GM12878 (cell line): Measurements from ENCODE around the gene ZBTB16. TPM values are rescaled to one million over a fixed set of nuclear protein-coding genes. Genes with fewer than 3 reads are reported as not detected.

Experiments
- ATAC-seq: fragments of 200-7000 bp; cut with Tn5 transposase; 3 replicates; pipeline ENCODE4 v1.9.1; 2020; ENCODE audit warnings: mild to moderate bottlenecking, moderate library complexity
- BruUV-seq: library from RNA; stranded (reverse); fragments of 400-500 nt; replicated peaks from 2 replicates; lab custom pipeline; 2021; lab: Mats Ljungman, UMichigan
- CTCF ChIA-PET: fragments of 300-600 bp; sonication (Branson Sonifier 250); formaldehyde crosslinking; extraction: SDS; loops from one replicate; lab custom pipeline; 2021; ENCODE audit warnings: inconsistent platforms; lab: Yijun Ruan, JAX
- POLR2A ChIA-PET: fragments of 350-600 bp; formaldehyde crosslinking; extraction: SDS; loops from one replicate; lab custom pipeline; 2021; ENCODE audit warnings: inconsistent platforms; lab: Charles Lee
- RAD21 ChIA-PET: fragments of 300-600 bp; sonication (Branson Sonifier 250); formaldehyde crosslinking; loops from one replicate; lab custom pipeline; 2023; ENCODE audit warnings: antibody characterized with exemption; ENCODE audit not compliant: unreplicated experiment; lab: Charles Lee
- SMC1A ChIA-PET: fragments of 300-600 bp; sonication (Branson Sonifier 250); formaldehyde crosslinking; loops from one replicate; lab custom pipeline; 2023; ENCODE audit not compliant: unreplicated experiment, uncharacterized antibody; lab: Charles Lee
- DNase-seq: peaks from one replicate; pipeline ENCODE4 v3.0.0-alpha.2; 2011; ENCODE audit warnings: low read depth, low spot score
- FAIRE-seq: peaks from 3 replicates; lab custom pipeline; 2011; peaks lifted over from hg19 to GRCh38; lab: Jason Lieb, UNC
- H2AFZ ChIP-seq: 2 replicates; pipeline ENCODE4 v1.6.0; 2011; ENCODE audit warnings: low read depth, low read length, control low read depth; ENCODE audit not compliant: control insufficient read depth
- H3K27ac ChIP-seq: 2 replicates; pipeline ENCODE4 v1.5.1; 2011; ENCODE audit warnings: control low read depth; ENCODE audit not compliant: control insufficient read depth, insufficient read depth
- H3K27me3 ChIP-seq, 2 experiments: replicated peaks in 1 of 2; 2 replicates each; pipeline versions ENCODE4 v1.6.0 to v1.6.1; 2011; ENCODE audit warnings: low read length in 1 of 2; ENCODE audit not compliant: control insufficient read depth in 2 of 2, insufficient read depth in 2 of 2
- H3K36me3 ChIP-seq, 2 experiments: 2 replicates each; pipeline ENCODE4 v1.5.1; 2011; ENCODE audit warnings: low read length in 1 of 2; ENCODE audit not compliant: control insufficient read depth in 2 of 2, insufficient read depth in 2 of 2
- H3K4me1 ChIP-seq: 2 replicates; pipeline ENCODE4 v1.6.1; 2011; ENCODE audit warnings: mild to moderate bottlenecking, low read length, moderate library complexity, mixed read lengths; ENCODE audit not compliant: control insufficient read depth, insufficient read depth
- H3K4me2 ChIP-seq: 2 replicates; pipeline ENCODE4 v1.6.0; 2011; ENCODE audit warnings: control low read depth; ENCODE audit not compliant: control insufficient read depth, insufficient read depth
- H3K4me3 ChIP-seq: fragments of 200-600 bp; sonication (generic); 2 replicates; pipeline ENCODE4 v1.5.1; 2016
- H3K79me2 ChIP-seq: 2 replicates; pipeline ENCODE4 v1.6.0; 2011; ENCODE audit warnings: low read length; ENCODE audit not compliant: control insufficient read depth, insufficient read depth
- H3K9ac ChIP-seq: 2 replicates; pipeline ENCODE4 v1.8.0; 2011; ENCODE audit warnings: low read length, control low read depth, mixed read lengths; ENCODE audit not compliant: control insufficient read depth, insufficient read depth
- H3K9me3 ChIP-seq: replicated peaks from 3 replicates; pipeline ENCODE4 v1.5.1; 2011; ENCODE audit warnings: mild to moderate bottlenecking, low read length; ENCODE audit not compliant: control insufficient read depth, insufficient read depth
- H4K20me1 ChIP-seq: 2 replicates; pipeline ENCODE4 v1.6.0; 2011; ENCODE audit not compliant: control insufficient read depth, insufficient read depth
- ASH2L ChIP-seq: fragments of 300-600, 200-600 bp; sonication (generic); IDR thresholded peaks from 2 replicates; pipeline ENCODE4 v1.6.1; 2017; ENCODE audit warnings: low read depth, mild to moderate bottlenecking, borderline replicate concordance
- BCL11A ChIP-seq: IDR thresholded peaks from 2 replicates; pipeline ENCODE4 v1.6.1; 2011; ENCODE audit warnings: low read depth, low read length
- CBX3 ChIP-seq: fragments of 200-600 bp; sonication (generic); IDR thresholded peaks from 2 replicates; pipeline ENCODE4 v1.6.1; 2016; ENCODE audit warnings: low read depth, borderline replicate concordance
- CREB1 ChIP-seq: IDR thresholded peaks from 2 replicates; pipeline ENCODE4 v1.6.1; 2012; ENCODE audit warnings: low read depth, mild to moderate bottlenecking, inconsistent platforms
- GATAD2B ChIP-seq: fragments of 450-650 bp; conservative IDR thresholded peaks from 2 replicates; pipeline ENCODE4 v1.6.1; 2017; ENCODE audit warnings: low read depth, mild to moderate bottlenecking, moderate library complexity
- IKZF2 ChIP-seq, 2 experiments: fragments of 450-650 bp; IDR thresholded peaks; 2 replicates each; pipeline ENCODE4 v1.6.1; 2017; ENCODE audit warnings: mild to moderate bottlenecking in 2 of 2, moderate library complexity in 2 of 2
- JUNB ChIP-seq: IDR thresholded peaks from 2 replicates; pipeline ENCODE4 v1.6.1; 2016; ENCODE audit warnings: antibody characterized with exemption, mild to moderate bottlenecking
- POLR2A ChIP-seq: IDR thresholded peaks from 2 replicates; pipeline ENCODE4 v1.6.1; 2011; ENCODE audit warnings: low read depth, mild to moderate bottlenecking, low read length
- REST ChIP-seq: IDR thresholded peaks from 2 replicates; pipeline ENCODE4 v1.6.1; 2012; ENCODE audit warnings: mild to moderate bottlenecking, low read depth, low read length
- SUZ12 ChIP-seq: fragments of 200-600 bp; sonication (generic); IDR thresholded peaks from one replicate; pipeline ENCODE4 v1.6.1; 2018; ENCODE audit warnings: antibody characterized with exemption, mild to moderate bottlenecking; ENCODE audit not compliant: unreplicated experiment
- TARDBP ChIP-seq: IDR thresholded peaks from 2 replicates; pipeline ENCODE4 v1.6.1; 2016; ENCODE audit warnings: borderline replicate concordance
- USF2 ChIP-seq: IDR thresholded peaks from 2 replicates; pipeline ENCODE4 v1.6.1; 2011; ENCODE audit warnings: low read depth, low read length, improper control_type of control experiment, borderline replicate concordance
- YY1 ChIP-seq: IDR thresholded peaks from 2 replicates; pipeline ENCODE4 v1.6.1; 2011; ENCODE audit warnings: low read depth, mild to moderate bottlenecking, low read length
- ZNF24 ChIP-seq: fragments of 450-650 bp; IDR thresholded peaks from 2 replicates; pipeline ENCODE4 v1.6.1; 2017; ENCODE audit warnings: antibody characterized with exemption, mild to moderate bottlenecking
- WGBS: methylation state at CpG from one replicate; pipeline ENCODE4 v1.1.6; 2016; ENCODE audit warnings: low lambda C conversion rate; ENCODE audit not compliant: insufficient replicate concordance, insufficient coverage; ENCODE audit errors: missing lambda C conversion rate; 5-methylcytosine and 5-hydroxymethylcytosine counted together
- in situ Hi-C: fragments of 300-500 bp; cut with MboI; formaldehyde crosslinking; loops from 9 replicates; pipeline ENCODE4 v1.14.3; 2018; ENCODE audit warnings: mixed read lengths
- intact Hi-C: fragments of 100-400 bp; cut with micrococcal nuclease; formaldehyde crosslinking; loops from one replicate; pipeline ENCODE4 v1.14.2; 2022; ENCODE audit not compliant: unreplicated experiment
- polyA plus RNA-seq, 11 experiments: library from polyadenylated mRNA; depleted of rRNA in 4 of 11; unstranded in 6 of 11; stranded (reverse) in 5 of 11; fragments of >200 nt; fragmentation: Nextera tagmentation in 4 of 11; fragmentation: Illumina TruSeq in 1 of 11; extraction: Ambion mirVana in 4 of 11; extraction: Trizol in 1 of 11; gene quantifications; 1 replicate in 1 of 11; 2 replicates in 10 of 11; pipeline versions ENCODE4 v1.2.1 to v1.2.3, GENCODE V29; 2011 to 2016; ENCODE audit warnings: inconsistent platforms in 2 of 11, missing spikeins in 2 of 11, low read depth in 1 of 11
- total RNA-seq, 4 experiments: library from RNA; depleted of rRNA in 3 of 4; stranded (reverse); fragments of >200 nt in 3 of 4; fragmentation: Illumina TruSeq in 1 of 4; extraction: Trizol in 1 of 4; gene quantifications; 2 replicates each; pipeline versions ENCODE4 v1.2.1 to v1.2.3, GENCODE V29; 2013 to 2021
- TF ChIP-seq, protein P1 (sequence below): fragments of 150-350 bp; IDR thresholded peaks from 2 replicates; pipeline ENCODE4 v1.6.1; 2014; ENCODE audit warnings: mild to moderate bottlenecking, low read depth, low read length

The ZBTB16 gene
- total and polyA plus RNA-seq, 10 of the 15 experiments (the other 5 are each of a cell fraction or from before 2014, with no cell fraction given) = 0.38 TPM; not detected in 9

DNA sequence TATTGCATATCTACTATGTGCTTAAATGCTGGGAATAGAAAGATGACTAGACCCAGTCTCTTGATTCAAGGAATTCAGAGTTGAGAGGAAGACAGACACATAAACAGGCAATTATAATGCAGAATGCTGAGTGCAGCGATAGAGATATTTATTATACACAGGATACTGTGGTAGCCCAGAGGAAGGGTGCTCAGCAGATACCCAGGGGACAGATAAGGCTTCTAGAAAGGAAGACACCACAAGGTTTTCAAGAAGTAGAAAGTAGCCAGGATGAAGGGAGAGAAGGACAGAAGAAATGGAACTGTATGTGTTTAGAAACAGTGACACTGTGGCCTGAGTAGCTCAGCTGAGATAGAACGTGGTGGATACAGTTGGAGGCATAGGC, 157.3 kb downstream of the ZBTB16 start:
- no peak for ATAC-seq
- Histone ChIP-seq H4K20me1 (no peaks in the 10 kb centered on the region), H3K4me2 (no peak overlapping the region), H3K4me1 (no peaks in the 10 kb centered on the region), H3K9me3 (no peaks in the 10 kb centered on the region), H3K79me2 (no peaks in the 10 kb centered on the region), H3K36me3 (no peaks in the 10 kb centered on the region), H3K4me3 (no peak overlapping the region), H3K27me3 (peaks cover 0 to 2% of the 10 kb centered on the region in 2 experiments; a peak in 2 of 4 replicates), H2AFZ (no peak overlapping the region), H3K9ac (no peak overlapping the region), H3K27ac (no peak overlapping the region)
- SMC1A ChIA-PET = no interaction called here
- whole genome bisulfite sequencing = 22% methylated on average over 2 of the region's 2 CpGs
- TF ChIP-seq JUNB = no peak
- TF ChIP-seq GATAD2B = no peak
- TF ChIP-seq, protein P1, sequence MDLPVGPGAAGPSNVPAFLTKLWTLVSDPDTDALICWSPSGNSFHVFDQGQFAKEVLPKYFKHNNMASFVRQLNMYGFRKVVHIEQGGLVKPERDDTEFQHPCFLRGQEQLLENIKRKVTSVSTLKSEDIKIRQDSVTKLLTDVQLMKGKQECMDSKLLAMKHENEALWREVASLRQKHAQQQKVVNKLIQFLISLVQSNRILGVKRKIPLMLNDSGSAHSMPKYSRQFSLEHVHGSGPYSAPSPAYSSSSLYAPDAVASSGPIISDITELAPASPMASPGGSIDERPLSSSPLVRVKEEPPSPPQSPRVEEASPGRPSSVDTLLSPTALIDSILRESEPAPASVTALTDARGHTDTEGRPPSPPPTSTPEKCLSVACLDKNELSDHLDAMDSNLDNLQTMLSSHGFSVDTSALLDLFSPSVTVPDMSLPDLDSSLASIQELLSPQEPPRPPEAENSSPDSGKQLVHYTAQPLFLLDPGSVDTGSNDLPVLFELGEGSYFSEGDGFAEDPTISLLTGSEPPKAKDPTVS = no peak
- no peak for TF ChIP-seq REST
- no peak for TF ChIP-seq IKZF2 (IDR thresholded peaks at IDR 0.05)
- TF ChIP-seq ZNF24 = no peak
- TF ChIP-seq SUZ12 = no peak
- no peak for TF ChIP-seq YY1
- no peak for TF ChIP-seq ASH2L
- TF ChIP-seq TARDBP = no peak
- no peak for TF ChIP-seq POLR2A
- no peak for TF ChIP-seq CREB1
- TF ChIP-seq USF2 = no peak
- no peak for TF ChIP-seq BCL11A
- no peak for TF ChIP-seq CBX3
- no peak for FAIRE-seq
- no peak for DNase-seq
- intact Hi-C loops = no loop called here
- in situ Hi-C loops = no loop called here
- CTCF ChIA-PET = no interaction called here
- POLR2A ChIA-PET = no interaction called here
- RAD21 ChIA-PET = no interaction called here
- BruUV-seq = no TSS peak
